Esophagus squamous epithelium (tissue), 5 donors: ENCODE measurements around the gene RRAD. TPM values are rescaled to one million over a fixed set of nuclear protein-coding genes. Genes with fewer than 3 reads are reported as not detected.

Source experiments
- DNase-seq: peaks from one replicate; lab custom pipeline; 2025; lab: John Stamatoyannopoulos, UW
- H3K27ac ChIP-seq, 4 donors: fragments of 200-600 bp; sonication (generic); one replicate each; pipeline ENCODE4 v1.5.1; 2016 to 2019; ENCODE audit warnings: mild to moderate bottlenecking in 1 of 4
- H3K27me3 ChIP-seq, 4 donors: fragments of 200-600 bp; sonication (generic); 1 replicate in 3 of 4; 2 replicates in 1 of 4; pipeline versions ENCODE4 v1.5.1 to v1.6.0; 2017 to 2021; ENCODE audit warnings: antibody characterized with exemption in 1 of 4
- H3K36me3 ChIP-seq, 3 donors: fragments of 200-600 bp; sonication (generic); one replicate each; pipeline ENCODE4 v1.5.1; 2016 to 2019
- H3K4me1 ChIP-seq, 3 donors: fragments of 200-600 bp; sonication (generic); one replicate each; pipeline ENCODE4 v1.5.1; 2017 to 2019
- H3K4me3 ChIP-seq, 4 donors: fragments of 200-600 bp; sonication (generic); 1 replicate in 3 of 4; 2 replicates in 1 of 4; pipeline ENCODE4 v1.5.1; 2016 to 2019; ENCODE audit warnings: mild to moderate bottlenecking in 2 of 4, moderate library complexity in 1 of 4
- H3K9me3 ChIP-seq, 3 donors: fragments of 200-600 bp; sonication (generic); one replicate each; pipeline ENCODE4 v1.5.1; 2016 to 2019
- POLR2A ChIP-seq, 4 donors: fragments of 450-650 bp; IDR thresholded peaks; one replicate each; pipeline ENCODE4 v1.6.1; 2017; ENCODE audit warnings: antibody characterized with exemption in 4 of 4, mild to moderate bottlenecking in 4 of 4, moderate library complexity in 3 of 4
- WGBS, 2 donors: methylation state at CpG; one replicate each; pipeline ENCODE4 v1.1.5; 2018; 5-methylcytosine and 5-hydroxymethylcytosine counted together
- intact Hi-C: fragments of 100-400 bp; cut with DNase I; formaldehyde crosslinking; loops from one replicate; pipeline ENCODE4 v1.15.0; 2022
- total RNA-seq, 4 donors: library from RNA; depleted of rRNA; stranded (reverse); fragments of >200 nt; gene quantifications; one replicate each; pipeline ENCODE4 v1.1.0, GENCODE V29; 2016
- TF ChIP-seq, protein P1 (sequence below), 6 experiments: fragments of 450-650 bp in 4 of 6; fragments of 200-600 bp in 2 of 6; sonication (generic) in 2 of 6; IDR thresholded peaks; one replicate each; pipeline ENCODE4 v1.5.1; 2016 to 2019; ENCODE audit warnings: antibody characterized with exemption in 6 of 6, mild to moderate bottlenecking in 4 of 6, moderate library complexity in 4 of 6
- donor health status: DM: yes; HTN: yes; CAD: no.

The RRAD gene
- total RNA-seq, 4 donors from 2014 or later = 68.7 to 208 (median 129) TPM

GRCh38 chr16:66913711-66914110 is 11.6 kb downstream of the RRAD start:
- 94 to 100% methylated on average over 3 of the region's 4 CpGs for whole genome bisulfite sequencing, 2 donors
- peaks cover 7 to 28% (median 8%) of the 10 kb centered on the region in 3 donors for H3K4me1 ChIP-seq
- H3K27me3 ChIP-seq = no peaks in the 10 kb centered on the region
- H3K36me3 ChIP-seq = no peaks in the 10 kb centered on the region
- intact Hi-C loops = no loop called here
- no peak for TF ChIP-seq POLR2A (IDR thresholded peaks at IDR 0.05)
- no peak overlapping the region for H3K4me3 ChIP-seq
- DNase-seq = no peak
- no peaks in the 10 kb centered on the region for H3K9me3 ChIP-seq
- H3K27ac ChIP-seq = no peak overlapping the region

GRCh38 chr16:66913081-66913480 is 12.3 kb downstream of the RRAD start:
- intact Hi-C loops = no loop called here
- TF ChIP-seq POLR2A (IDR thresholded peaks at IDR 0.05) = no peak
- TF ChIP-seq, protein P1, sequence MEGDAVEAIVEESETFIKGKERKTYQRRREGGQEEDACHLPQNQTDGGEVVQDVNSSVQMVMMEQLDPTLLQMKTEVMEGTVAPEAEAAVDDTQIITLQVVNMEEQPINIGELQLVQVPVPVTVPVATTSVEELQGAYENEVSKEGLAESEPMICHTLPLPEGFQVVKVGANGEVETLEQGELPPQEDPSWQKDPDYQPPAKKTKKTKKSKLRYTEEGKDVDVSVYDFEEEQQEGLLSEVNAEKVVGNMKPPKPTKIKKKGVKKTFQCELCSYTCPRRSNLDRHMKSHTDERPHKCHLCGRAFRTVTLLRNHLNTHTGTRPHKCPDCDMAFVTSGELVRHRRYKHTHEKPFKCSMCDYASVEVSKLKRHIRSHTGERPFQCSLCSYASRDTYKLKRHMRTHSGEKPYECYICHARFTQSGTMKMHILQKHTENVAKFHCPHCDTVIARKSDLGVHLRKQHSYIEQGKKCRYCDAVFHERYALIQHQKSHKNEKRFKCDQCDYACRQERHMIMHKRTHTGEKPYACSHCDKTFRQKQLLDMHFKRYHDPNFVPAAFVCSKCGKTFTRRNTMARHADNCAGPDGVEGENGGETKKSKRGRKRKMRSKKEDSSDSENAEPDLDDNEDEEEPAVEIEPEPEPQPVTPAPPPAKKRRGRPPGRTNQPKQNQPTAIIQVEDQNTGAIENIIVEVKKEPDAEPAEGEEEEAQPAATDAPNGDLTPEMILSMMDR (IDR thresholded peaks at IDR 0.05) = no peak
- no peak overlapping the region for H3K4me3 ChIP-seq
- peaks cover 5 to 31% (median 7%) of the 10 kb centered on the region in 3 donors for H3K4me1 ChIP-seq
- WGBS, 2 donors = 49 to 72% methylated on average over 7 to 8 of the region's 10 CpGs
- DNase-seq = no peak
- no peaks in the 10 kb centered on the region for H3K9me3 ChIP-seq
- H3K27ac ChIP-seq = no peak overlapping the region
- H3K36me3 ChIP-seq = no peaks in the 10 kb centered on the region
- no peaks in the 10 kb centered on the region for H3K27me3 ChIP-seq

DNA sequence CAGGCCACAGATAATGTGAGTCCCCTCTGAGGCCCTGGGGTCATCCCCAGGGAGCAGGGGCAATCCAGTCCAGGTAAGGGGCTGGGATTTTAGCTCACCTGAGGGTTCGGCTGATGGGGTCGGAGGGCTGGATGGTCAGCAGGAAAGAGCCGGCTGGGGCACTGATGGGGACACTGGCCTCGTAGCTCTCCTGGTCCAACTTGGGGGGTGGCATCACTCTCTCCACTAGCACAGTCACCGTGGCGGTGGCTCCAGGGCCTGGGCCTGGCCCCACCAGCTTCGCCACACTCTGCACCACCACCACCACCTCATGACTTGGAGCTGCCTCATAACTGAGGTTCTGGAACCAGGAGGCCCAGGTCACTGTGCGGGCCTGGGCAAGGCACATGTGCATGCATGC is 13.5 kb downstream of the RRAD start:
- Histone ChIP-seq H3K27me3 (no peaks in the 10 kb centered on the region), H3K27ac (peak overlapping the region in 3 of 4 donors; percentile 25 to 75 (median 49)), H3K9me3 (no peaks in the 10 kb centered on the region), H3K36me3 (no peaks in the 10 kb centered on the region), H3K4me3 (no peak overlapping the region), H3K4me1 (peaks cover 5 to 44% (median 7%) of the 10 kb centered on the region in 3 donors)
- no peak for DNase-seq
- intact Hi-C loops = no loop called here
- TF ChIP-seq, protein P1 (IDR thresholded peaks at IDR 0.05) = no peak
- no peak for TF ChIP-seq POLR2A (IDR thresholded peaks at IDR 0.05)
- whole genome bisulfite sequencing, 2 donors = 96 to 100% methylated on average over 4 to 6 of the region's 8 CpGs

DNA sequence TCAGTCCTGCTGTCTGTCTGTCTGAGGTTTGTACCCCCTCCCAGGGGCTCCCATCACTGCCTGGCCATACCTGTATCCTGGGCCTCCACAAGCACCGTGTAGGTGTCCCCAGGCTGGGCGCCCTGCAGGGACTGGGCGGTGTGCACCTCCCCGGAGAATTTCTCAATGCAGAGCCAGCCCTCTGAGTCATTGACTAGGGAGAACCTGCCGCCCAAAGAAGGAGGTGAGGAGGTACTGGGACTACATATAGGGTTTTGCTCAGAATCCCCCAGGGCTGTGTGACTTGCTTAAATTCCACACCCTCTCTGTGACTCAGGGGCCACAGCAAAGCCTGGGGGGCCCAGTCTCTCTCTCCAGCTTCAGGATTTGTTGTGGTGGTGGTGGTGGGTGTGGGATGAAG is 14.2 kb downstream of the RRAD start:
- H3K36me3 ChIP-seq = no peaks in the 10 kb centered on the region
- intact Hi-C loops = no loop called here
- no CpG with 5 or more reads among the region's 5 CpGs for WGBS, 2 donors
- no peak for DNase-seq
- no peak for TF ChIP-seq POLR2A (IDR thresholded peaks at IDR 0.05)
- TF ChIP-seq, protein P1 (IDR thresholded peaks at IDR 0.05) = no peak
- peak overlapping the region; percentile 30 to 75 (median 49) for H3K27ac ChIP-seq
- no peaks in the 10 kb centered on the region for H3K27me3 ChIP-seq
- no peaks in the 10 kb centered on the region for H3K9me3 ChIP-seq
- H3K4me1 ChIP-seq = peaks cover 5 to 51% (median 8%) of the 10 kb centered on the region in 3 donors
- peak overlapping the region in 1 of 4 donors; percentile 6 for H3K4me3 ChIP-seq

DNA sequence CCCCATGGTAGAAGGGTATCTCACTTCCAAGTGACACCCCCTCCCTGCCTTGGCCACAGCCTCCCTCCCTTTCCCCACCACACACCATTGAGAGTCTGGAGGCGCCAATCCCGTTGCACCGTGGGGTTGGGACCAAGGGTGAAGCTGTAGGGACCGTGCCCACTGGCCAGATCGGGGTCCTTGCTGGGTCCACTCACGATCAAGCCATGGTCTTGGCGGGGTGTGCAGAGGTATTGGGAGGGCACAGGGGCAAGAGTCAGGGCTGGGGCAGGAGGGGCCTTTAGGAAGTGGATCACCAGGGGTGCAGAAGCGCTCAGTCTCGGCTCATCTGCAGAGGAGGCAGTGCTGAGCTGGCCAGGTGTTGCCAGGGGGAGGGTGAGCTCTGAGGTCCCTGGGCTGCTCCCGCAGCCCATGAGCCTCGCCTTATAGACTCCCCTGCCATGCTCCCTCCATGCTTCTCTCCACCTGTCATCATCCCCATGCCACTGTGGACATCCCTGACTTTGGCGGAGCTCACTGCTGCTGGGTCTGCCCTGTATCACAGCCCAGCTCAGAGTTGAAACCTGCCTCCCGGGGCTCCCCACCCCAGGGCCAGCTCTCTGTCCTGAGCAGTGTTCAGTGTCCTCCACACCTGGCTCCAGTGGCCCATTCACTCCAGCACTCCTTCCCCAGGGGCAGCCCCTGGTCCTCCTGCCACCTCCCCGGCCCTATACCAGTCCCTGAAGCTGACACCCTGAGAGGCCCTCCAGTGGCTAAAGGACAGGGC is 15.0 kb downstream of the RRAD start:
- WGBS, 2 donors = 83% methylated on average over 4 to 6 of the region's 14 CpGs
- H3K27me3 ChIP-seq = no peaks in the 10 kb centered on the region
- peak overlapping the region in 3 of 4 donors; percentile 30 to 75 (median 49) for H3K27ac ChIP-seq
- DNase-seq = no peak
- peak overlapping the region in 1 of 4 donors; percentile 6 for H3K4me3 ChIP-seq
- peaks cover 7 to 59% (median 16%) of the 10 kb centered on the region in 3 donors for H3K4me1 ChIP-seq
- TF ChIP-seq, protein P1 (IDR thresholded peaks at IDR 0.05) = no peak
- no peak for TF ChIP-seq POLR2A (IDR thresholded peaks at IDR 0.05)
- H3K9me3 ChIP-seq = no peaks in the 10 kb centered on the region
- no peaks in the 10 kb centered on the region for H3K36me3 ChIP-seq
- intact Hi-C loops = no loop called here
